Neural cell (in vitro differentiated cells): ENCODE measurements around the gene SPARC. TPM values are rescaled to one million over a fixed set of nuclear protein-coding genes. Genes with fewer than 3 reads are reported as not detected.

ENCODE experiments used
- H2AFZ ChIP-seq: fragments of 200-600, 300-800 bp; sonication (generic), shearing (Covaris generic); 2 replicates; pipeline ENCODE4 v1.6.0; 2014; ENCODE audit warnings: low read depth, mild to moderate bottlenecking, antibody characterized with exemption, low read length, moderate library complexity
- H3F3A ChIP-seq: fragments of 200-600 bp; shearing (Covaris generic); 2 replicates; pipeline ENCODE4 v1.6.1; 2016; ENCODE audit warnings: mild to moderate bottlenecking, moderate library complexity, mixed read lengths, antibody characterized with exemption, low read length; ENCODE audit not compliant: insufficient read depth, poor library complexity, severe bottlenecking
- H3K27ac ChIP-seq: fragments of 200-600, 300-800 bp; sonication (generic), shearing (Covaris generic); 2 replicates; pipeline ENCODE4 v1.5.1; 2014; ENCODE audit warnings: mild to moderate bottlenecking, low read length, moderate library complexity
- H3K27me3 ChIP-seq: fragments of 300-800, 200-600 bp; sonication (generic), shearing (Covaris generic); 2 replicates; pipeline ENCODE4 v1.6.0; 2014; ENCODE audit warnings: mild to moderate bottlenecking, low read depth, low read length, moderate library complexity; ENCODE audit not compliant: insufficient read depth
- H3K36me3 ChIP-seq: fragments of 300-800, 200-600 bp; sonication (generic), shearing (Covaris generic); 2 replicates; pipeline ENCODE4 v1.5.1; 2014; ENCODE audit warnings: mild to moderate bottlenecking, antibody characterized with exemption, low read length, moderate library complexity; ENCODE audit not compliant: insufficient read depth
- H3K4me2 ChIP-seq: fragments of 300-800, 200-600 bp; sonication (generic), shearing (Covaris generic); 2 replicates; pipeline ENCODE4 v1.6.0; 2014; ENCODE audit warnings: mild to moderate bottlenecking, low read length
- H3K4me3 ChIP-seq: fragments of 300-800, 200-600 bp; sonication (generic), shearing (Covaris generic); 2 replicates; pipeline ENCODE4 v1.5.1; 2014; ENCODE audit warnings: mild to moderate bottlenecking, low read length, moderate library complexity
- H3K79me2 ChIP-seq: fragments of 200-600 bp; shearing (Covaris generic); replicated peaks from 2 replicates; pipeline ENCODE4 v1.6.0; 2014; ENCODE audit warnings: mild to moderate bottlenecking, low read length, moderate library complexity; ENCODE audit not compliant: insufficient read depth
- H3K9ac ChIP-seq: fragments of 300-800, 200-600 bp; sonication (generic), shearing (Covaris generic); 2 replicates; pipeline ENCODE4 v1.6.1; 2016; ENCODE audit warnings: mild to moderate bottlenecking, low read length, mixed read lengths
- H3K9me2 ChIP-seq: fragments of 200-600 bp; shearing (Covaris generic); 2 replicates; pipeline ENCODE4 v1.6.1; 2016; ENCODE audit warnings: mild to moderate bottlenecking, low read length, mixed read lengths; ENCODE audit not compliant: insufficient read depth
- H3K9me3 ChIP-seq: fragments of 200-600, 300-800 bp; sonication (generic), shearing (Covaris generic); 2 replicates; pipeline ENCODE4 v1.6.1; 2016; ENCODE audit warnings: mild to moderate bottlenecking, mixed run types, low read length, moderate library complexity, mixed read lengths
- H4K20me1 ChIP-seq: fragments of 200-600 bp; shearing (Covaris generic); 2 replicates; pipeline ENCODE4 v1.6.1; 2016; ENCODE audit warnings: mild to moderate bottlenecking, mixed run types; ENCODE audit not compliant: insufficient read depth
- CTCF ChIP-seq: fragments of 450-650 bp; IDR thresholded peaks from 2 replicates; pipeline ENCODE4 v1.5.1; 2014; ENCODE audit warnings: antibody characterized with exemption, mild to moderate bottlenecking, moderate library complexity; ENCODE audit not compliant: poor library complexity, severe bottlenecking
- EP300 ChIP-seq: fragments of 450-650 bp; conservative IDR thresholded peaks from 2 replicates; pipeline ENCODE4 v1.6.1; 2014; ENCODE audit warnings: antibody characterized with exemption, mild to moderate bottlenecking, moderate library complexity; ENCODE audit not compliant: poor library complexity, severe bottlenecking
- EZH2 ChIP-seq: fragments of 200-600, 300-800 bp; shearing (Covaris generic), sonication (generic); IDR thresholded peaks from 2 replicates; pipeline ENCODE4 v1.6.1; 2014; ENCODE audit warnings: antibody characterized with exemption, low read length, borderline replicate concordance, mild to moderate bottlenecking; ENCODE audit not compliant: insufficient read depth, poor library complexity, severe bottlenecking
- MXI1 ChIP-seq: fragments of 450-650 bp; conservative IDR thresholded peaks from 2 replicates; pipeline ENCODE4 v1.6.1; 2014; ENCODE audit warnings: antibody characterized with exemption, mild to moderate bottlenecking; ENCODE audit not compliant: poor library complexity, severe bottlenecking
- POLR2AphosphoS5 ChIP-seq: IDR thresholded peaks from 2 replicates; pipeline ENCODE4 v1.6.1; 2012
- RAD21 ChIP-seq: fragments of 450-650 bp; conservative IDR thresholded peaks from 2 replicates; pipeline ENCODE4 v1.6.1; 2014; ENCODE audit warnings: antibody characterized with exemption, mild to moderate bottlenecking, moderate library complexity
- REST ChIP-seq: IDR thresholded peaks from 2 replicates; pipeline ENCODE4 v1.6.1; 2012; ENCODE audit warnings: borderline replicate concordance
- SMC3 ChIP-seq: fragments of 450-650 bp; conservative IDR thresholded peaks from 2 replicates; pipeline ENCODE4 v1.6.1; 2014; ENCODE audit warnings: antibody characterized with exemption, mild to moderate bottlenecking, moderate library complexity; ENCODE audit not compliant: poor library complexity
- TAF1 ChIP-seq: IDR thresholded peaks from 2 replicates; pipeline ENCODE4 v1.6.1; 2012; ENCODE audit warnings: low read depth
- polyA plus RNA-seq: library from polyadenylated mRNA; depleted of rRNA; stranded (reverse); fragments of >200 nt; gene quantifications from 2 replicates; pipeline ENCODE4 v1.2.3, GENCODE V29; 2014

SPARC gene
- polyA plus RNA-seq, 1 donor from 2014 or later: 15.3 TPM

- no peaks in the 10 kb centered on the region for H3F3A ChIP-seq
- H2AFZ ChIP-seq: no peak overlapping the region
- no peak overlapping the region for H3K4me2 ChIP-seq
- no peak for TF ChIP-seq TAF1
- no peak for TF ChIP-seq REST
- TF ChIP-seq POLR2AphosphoS5: no peak
- no peak for TF ChIP-seq RAD21
- TF ChIP-seq EP300: no peak
- no peak for TF ChIP-seq EZH2
- TF ChIP-seq SMC3: no peak
- no peak for TF ChIP-seq CTCF
- TF ChIP-seq MXI1: no peak
- H3K9me2 ChIP-seq: no peaks in the 10 kb centered on the region
- no peaks in the 10 kb centered on the region for H3K27me3 ChIP-seq
- H3K27ac ChIP-seq: no peak overlapping the region
- no peak overlapping the region for H3K4me3 ChIP-seq
- no peaks in the 10 kb centered on the region for H3K9me3 ChIP-seq
- H3K9ac ChIP-seq: no peak overlapping the region
- H3K79me2 ChIP-seq: no peaks in the 10 kb centered on the region
- no peaks in the 10 kb centered on the region for H4K20me1 ChIP-seq
- H3K36me3 ChIP-seq: no peaks in the 10 kb centered on the region
Measured at GRCh38 chr5:151707567-151707966, 20.9 kb upstream of the SPARC start.

GRCh38 chr5:151706906-151707305 lies 20.2 kb upstream of the SPARC start:
- Histone ChIP-seq H3K9ac (no peak overlapping the region), H3K27me3 (no peaks in the 10 kb centered on the region), H3F3A (no peaks in the 10 kb centered on the region), H2AFZ (no peak overlapping the region), H3K9me3 (no peaks in the 10 kb centered on the region), H3K9me2 (no peaks in the 10 kb centered on the region), H3K4me2 (no peak overlapping the region), H3K4me3 (no peak overlapping the region), H3K27ac (no peak overlapping the region), H3K79me2 (no peaks in the 10 kb centered on the region), H4K20me1 (no peaks in the 10 kb centered on the region), H3K36me3 (no peaks in the 10 kb centered on the region)
- TF ChIP-seq CTCF: no peak
- TF ChIP-seq TAF1: no peak
- no peak for TF ChIP-seq REST
- TF ChIP-seq EZH2: no peak
- TF ChIP-seq MXI1: no peak
- TF ChIP-seq SMC3: no peak
- TF ChIP-seq POLR2AphosphoS5: no peak
- TF ChIP-seq RAD21: no peak
